GM12892 (cell line): ENCODE results near the gene SOHLH1.

Source experiments
- POLR2A ChIP-seq: IDR thresholded peaks from 2 replicates; pipeline ENCODE4 v1.6.1; 2011; ENCODE audit warnings: low read depth, low read length, control low read depth
- POLR2AphosphoS5 ChIP-seq: IDR thresholded peaks from 2 replicates; pipeline ENCODE4 v1.6.1; 2011; ENCODE audit warnings: low read depth, low read length, control low read depth
- TAF1 ChIP-seq: IDR thresholded peaks from 2 replicates; pipeline ENCODE4 v1.6.1; 2011; ENCODE audit warnings: low read depth, mild to moderate bottlenecking, control low read depth, low read length, borderline replicate concordance

- TF ChIP-seq POLR2AphosphoS5 (no peak), POLR2A (no peak), TAF1 (no peak)
These were observed 5.5 kb downstream of the SOHLH1 start for GRCh38 chr9:135693771-135694170.
